ENCODE measurements around the gene PAX5. TPM values are rescaled to one million over a fixed set of nuclear protein-coding genes. Genes with fewer than 3 reads are reported as not detected.

PAX5 gene
- polyA plus RNA-seq, 4 donors: under 0.01 to 1.1 (median 0.22) TPM; not detected in 1

- WGBS, 3 donors: 52 to 60% (median 53%) methylated on average over 20 to 22 of the region's 22 CpGs
- Histone ChIP-seq H3K9me3 (ENCODE audit: control insufficient read depth in 2 of 2, insufficient read depth in 1 of 2, low read depth in 1 of 2, low read length in 1 of 2) (no peaks in the 10 kb centered on the region), H3K27ac (ENCODE audit: low read depth in 1 of 3, low read length in 2 of 3) (no peak overlapping the region), H3K4me1 (ENCODE audit: control insufficient read depth in 3 of 3, insufficient read depth in 2 of 3, low read depth in 1 of 3, low read length in 2 of 3) (no peaks in the 10 kb centered on the region), H3K27me3 (ENCODE audit: control insufficient read depth in 3 of 3, insufficient read depth in 3 of 3, low read length in 3 of 3) (peaks cover 0 to 9% (median 0%) of the 10 kb centered on the region in 3 donors), H3K4me3 (ENCODE audit: low read depth in 1 of 3, low read length in 3 of 3) (no peak overlapping the region), H3K36me3 (ENCODE audit: control insufficient read depth in 3 of 3, insufficient read depth in 2 of 3, low read depth in 1 of 3, low read length in 3 of 3) (no peaks in the 10 kb centered on the region)
- FAIRE-seq (no peak), DNase-seq (no peak)
These were observed 186.0 kb downstream of the PAX5 start for GRCh38 chr9:36847781-36848673.

DNA sequence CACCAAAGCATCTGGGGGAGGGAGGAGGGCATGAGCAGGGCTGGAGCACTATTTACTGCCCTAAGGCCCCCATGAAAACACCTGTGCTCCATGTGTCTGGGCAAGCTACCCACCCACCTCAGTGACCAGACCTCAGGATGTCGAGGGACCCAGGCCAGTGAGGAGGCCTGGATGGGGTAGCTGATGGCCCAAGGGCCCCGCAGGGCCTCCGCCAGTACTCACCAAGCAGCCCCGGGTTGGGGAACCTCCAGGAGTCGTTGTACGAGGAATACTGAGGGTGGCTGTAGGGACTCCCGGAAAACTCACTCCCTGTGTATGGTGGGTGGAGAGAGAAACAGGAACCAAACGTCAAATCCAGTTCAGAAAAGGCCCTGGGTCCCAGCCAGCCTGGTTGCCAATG, 187.4 kb downstream of the PAX5 start:
- DNase-seq (no peak), FAIRE-seq (no peak)
- WGBS, 3 donors: 84 to 90% (median 85%) methylated on average over 8 of the region's 8 CpGs
- Histone ChIP-seq H3K4me1 (ENCODE audit: control insufficient read depth in 3 of 3, insufficient read depth in 2 of 3, low read depth in 1 of 3, low read length in 2 of 3) (no peaks in the 10 kb centered on the region), H3K27ac (ENCODE audit: low read depth in 1 of 3, low read length in 2 of 3) (no peak overlapping the region), H3K27me3 (ENCODE audit: control insufficient read depth in 3 of 3, insufficient read depth in 3 of 3, low read length in 3 of 3) (peaks cover 0 to 6% (median 0%) of the 10 kb centered on the region in 3 donors), H3K9me3 (ENCODE audit: control insufficient read depth in 2 of 2, insufficient read depth in 1 of 2, low read depth in 1 of 2, low read length in 1 of 2) (no peaks in the 10 kb centered on the region), H3K36me3 (ENCODE audit: control insufficient read depth in 3 of 3, insufficient read depth in 2 of 3, low read depth in 1 of 3, low read length in 3 of 3) (no peaks in the 10 kb centered on the region), H3K4me3 (ENCODE audit: low read depth in 1 of 3, low read length in 3 of 3) (no peak overlapping the region)

DNA sequence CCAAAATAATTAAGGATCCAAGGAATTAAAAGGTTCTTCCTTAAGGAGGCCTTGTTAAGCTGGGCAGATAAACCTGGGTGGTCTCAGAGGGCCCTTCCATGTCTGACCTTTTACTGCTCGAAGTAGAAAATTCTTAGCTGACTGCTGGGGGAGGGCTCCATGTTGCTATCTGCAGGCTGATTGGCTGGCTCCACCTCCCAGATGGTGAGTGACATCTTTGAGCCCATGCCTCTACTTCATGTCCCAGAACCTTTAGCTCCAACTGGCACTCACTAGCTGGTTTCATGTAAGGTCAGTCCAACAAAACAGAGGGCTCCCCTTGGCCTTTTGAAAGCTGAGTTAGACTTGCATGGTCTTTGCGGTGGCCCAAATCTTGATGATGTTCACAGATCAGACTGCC, 188.2 kb downstream of the PAX5 start:
- FAIRE-seq (no peak), DNase-seq (no peak)
- no peak overlapping the region for H3K4me3 ChIP-seq (ENCODE audit: low read depth in 1 of 3, low read length in 3 of 3)
- H3K27me3 ChIP-seq (ENCODE audit: control insufficient read depth in 3 of 3, insufficient read depth in 3 of 3, low read length in 3 of 3): peaks cover 0 to 6% (median 0%) of the 10 kb centered on the region in 3 donors
- H3K4me1 ChIP-seq (ENCODE audit: control insufficient read depth in 3 of 3, insufficient read depth in 2 of 3, low read depth in 1 of 3, low read length in 2 of 3): no peaks in the 10 kb centered on the region
- WGBS, 3 donors: 82 to 90% (median 85%) methylated on average over 2 of the region's 2 CpGs
- no peaks in the 10 kb centered on the region for H3K36me3 ChIP-seq (ENCODE audit: control insufficient read depth in 3 of 3, insufficient read depth in 2 of 3, low read depth in 1 of 3, low read length in 3 of 3)
- no peaks in the 10 kb centered on the region for H3K9me3 ChIP-seq (ENCODE audit: control insufficient read depth in 2 of 2, insufficient read depth in 1 of 2, low read depth in 1 of 2, low read length in 1 of 2)
- H3K27ac ChIP-seq (ENCODE audit: low read depth in 1 of 3, low read length in 2 of 3): no peak overlapping the region

GRCh38 chr9:36844961-36845360, 189.1 kb downstream of the PAX5 start:
- no peak overlapping the region for H3K27ac ChIP-seq (ENCODE audit: low read depth in 1 of 3, low read length in 2 of 3)
- 80 to 92% (median 89%) methylated on average over 1 of the region's 1 CpG for WGBS, 3 donors
- no peaks in the 10 kb centered on the region for H3K9me3 ChIP-seq (ENCODE audit: control insufficient read depth in 2 of 2, insufficient read depth in 1 of 2, low read depth in 1 of 2, low read length in 1 of 2)
- DNase-seq (no peak), FAIRE-seq (no peak)
- no peaks in the 10 kb centered on the region for H3K4me1 ChIP-seq (ENCODE audit: control insufficient read depth in 3 of 3, insufficient read depth in 2 of 3, low read depth in 1 of 3, low read length in 2 of 3)
- no peak overlapping the region for H3K4me3 ChIP-seq (ENCODE audit: low read depth in 1 of 3, low read length in 3 of 3)
- H3K27me3 ChIP-seq (ENCODE audit: control insufficient read depth in 3 of 3, insufficient read depth in 3 of 3, low read length in 3 of 3): peaks cover 0 to 6% (median 0%) of the 10 kb centered on the region in 3 donors
- H3K36me3 ChIP-seq (ENCODE audit: control insufficient read depth in 3 of 3, insufficient read depth in 2 of 3, low read depth in 1 of 3, low read length in 3 of 3): no peaks in the 10 kb centered on the region

- Histone ChIP-seq H3K9me3 (ENCODE audit: control insufficient read depth in 2 of 2, insufficient read depth in 1 of 2, low read depth in 1 of 2, low read length in 1 of 2) (no peaks in the 10 kb centered on the region), H3K36me3 (ENCODE audit: control insufficient read depth in 3 of 3, insufficient read depth in 2 of 3, low read depth in 1 of 3, low read length in 3 of 3) (no peaks in the 10 kb centered on the region), H3K4me1 (ENCODE audit: control insufficient read depth in 3 of 3, insufficient read depth in 2 of 3, low read depth in 1 of 3, low read length in 2 of 3) (no peaks in the 10 kb centered on the region), H3K4me3 (ENCODE audit: low read depth in 1 of 3, low read length in 3 of 3) (no peak overlapping the region), H3K27ac (ENCODE audit: low read depth in 1 of 3, low read length in 2 of 3) (no peak overlapping the region), H3K27me3 (ENCODE audit: control insufficient read depth in 3 of 3, insufficient read depth in 3 of 3, low read length in 3 of 3) (peaks cover 0 to 10% (median 0%) of the 10 kb centered on the region in 3 donors)
- FAIRE-seq (no peak), DNase-seq (no peak)
- WGBS, 3 donors: 45 to 78% (median 57%) methylated on average over 1 of the region's 1 CpG
These were observed 190.1 kb downstream of the PAX5 start for GRCh38 chr9:36843964-36844363.

DNA sequence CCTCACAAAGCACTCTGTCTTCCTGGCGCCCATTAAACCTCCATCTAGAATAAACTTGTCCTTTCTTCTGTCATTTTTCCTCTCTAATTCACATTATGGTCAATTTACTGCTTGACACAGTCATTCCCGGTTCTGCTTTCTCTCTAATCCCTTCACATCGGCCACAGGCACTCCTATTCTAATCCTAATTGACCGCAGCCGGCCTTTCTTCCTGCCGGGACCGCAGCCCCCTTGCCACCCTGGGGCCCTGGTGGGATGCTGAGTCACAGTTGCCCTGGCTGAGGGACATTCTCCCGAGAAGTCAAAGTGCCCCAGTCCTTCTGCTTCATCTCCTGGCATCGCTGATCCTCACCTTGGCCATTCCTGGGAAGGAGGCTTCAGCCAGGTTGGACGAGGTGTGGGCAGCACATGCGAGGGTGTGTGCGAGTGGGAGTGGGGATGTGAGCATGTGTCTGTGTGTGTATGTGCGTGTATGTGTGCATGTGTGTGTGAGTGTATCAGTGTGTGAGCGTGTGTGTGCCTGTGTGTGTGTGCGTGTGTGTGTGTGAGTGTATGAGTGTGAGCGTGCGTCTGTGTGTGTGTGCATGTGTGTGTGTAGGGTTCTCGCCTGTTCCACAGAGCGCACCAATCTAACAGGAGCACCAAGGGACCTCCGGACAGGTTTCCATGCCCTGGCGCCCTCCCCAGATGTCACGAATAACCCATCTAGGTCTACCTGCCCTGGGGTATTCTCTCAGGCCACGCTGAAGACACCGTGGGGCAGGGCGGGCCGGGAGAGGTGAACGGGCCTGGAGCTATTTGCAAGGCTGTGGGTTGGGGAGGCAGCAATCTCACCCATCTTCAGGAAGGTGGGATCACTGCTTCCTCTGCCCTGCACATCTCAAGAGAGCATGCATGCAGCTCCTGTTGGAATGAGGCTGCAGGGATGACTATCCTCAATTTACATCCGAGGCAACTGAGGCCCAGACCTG, 191.2 kb downstream of the PAX5 start:
- no peaks in the 10 kb centered on the region for H3K9me3 ChIP-seq (ENCODE audit: control insufficient read depth in 2 of 2, insufficient read depth in 1 of 2, low read depth in 1 of 2, low read length in 1 of 2)
- no peak for DNase-seq
- peaks cover 0 to 3% (median 0%) of the 10 kb centered on the region in 3 donors for H3K27me3 ChIP-seq (ENCODE audit: control insufficient read depth in 3 of 3, insufficient read depth in 3 of 3, low read length in 3 of 3)
- no peaks in the 10 kb centered on the region for H3K36me3 ChIP-seq (ENCODE audit: control insufficient read depth in 3 of 3, insufficient read depth in 2 of 3, low read depth in 1 of 3, low read length in 3 of 3)
- WGBS, 3 donors: 83 to 90% (median 87%) methylated on average over 26 to 28 of the region's 28 CpGs
- H3K4me3 ChIP-seq (ENCODE audit: low read depth in 1 of 3, low read length in 3 of 3): no peak overlapping the region
- no peak for FAIRE-seq
- H3K27ac ChIP-seq (ENCODE audit: low read depth in 1 of 3, low read length in 2 of 3): no peak overlapping the region
- no peaks in the 10 kb centered on the region for H3K4me1 ChIP-seq (ENCODE audit: control insufficient read depth in 3 of 3, insufficient read depth in 2 of 3, low read depth in 1 of 3, low read length in 2 of 3)

DNA sequence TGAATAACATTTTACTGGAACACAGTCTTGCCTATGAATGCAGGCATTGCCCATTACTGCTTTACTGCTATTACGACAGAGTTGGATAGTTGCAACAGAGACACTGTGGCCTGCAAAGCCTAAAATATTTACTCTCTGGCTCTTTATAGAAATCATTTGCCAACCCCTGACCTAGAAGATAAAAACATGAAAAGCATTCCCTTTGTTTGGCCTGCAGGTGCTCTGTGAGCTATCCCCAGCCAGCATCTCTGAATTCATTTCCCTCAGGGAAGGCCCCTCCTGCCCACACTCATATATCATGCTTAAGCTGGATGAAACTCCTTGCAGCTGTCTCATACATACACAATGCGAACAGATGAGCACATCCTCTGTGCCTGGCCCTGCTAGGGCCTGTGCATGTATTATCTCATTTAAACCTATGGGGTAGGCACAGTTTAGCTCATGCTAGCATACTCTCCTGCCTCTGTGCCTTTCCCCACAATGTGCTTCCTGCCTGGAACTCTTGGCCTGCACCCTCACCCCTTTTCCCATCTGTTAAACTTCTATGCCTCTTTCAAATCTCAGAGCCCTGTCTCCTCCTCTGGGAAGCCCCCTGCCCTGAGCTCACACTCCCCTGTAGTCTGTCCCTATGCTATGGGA, 193.1 kb downstream of the PAX5 start:
- 79 to 91% (median 83%) methylated on average over 2 of the region's 2 CpGs for WGBS, 3 donors
- Histone ChIP-seq H3K4me1 (ENCODE audit: control insufficient read depth in 3 of 3, insufficient read depth in 2 of 3, low read depth in 1 of 3, low read length in 2 of 3) (no peaks in the 10 kb centered on the region), H3K4me3 (ENCODE audit: low read depth in 1 of 3, low read length in 3 of 3) (no peak overlapping the region), H3K9me3 (ENCODE audit: control insufficient read depth in 2 of 2, insufficient read depth in 1 of 2, low read depth in 1 of 2, low read length in 1 of 2) (no peaks in the 10 kb centered on the region), H3K27me3 (ENCODE audit: control insufficient read depth in 3 of 3, insufficient read depth in 3 of 3, low read length in 3 of 3) (peaks cover 0 to 3% (median 0%) of the 10 kb centered on the region in 3 donors), H3K27ac (ENCODE audit: low read depth in 1 of 3, low read length in 2 of 3) (no peak overlapping the region), H3K36me3 (ENCODE audit: control insufficient read depth in 3 of 3, insufficient read depth in 2 of 3, low read depth in 1 of 3, low read length in 3 of 3) (no peaks in the 10 kb centered on the region)
- no peak for DNase-seq
- no peak for FAIRE-seq
